IPS DF 6.9 (cell line): ENCODE data around the gene ASAP2.

Experiments used
- DNase-seq: peaks from one replicate; pipeline ENCODE4 v3.0.0-alpha.2; 2013; ENCODE audit warnings: low read depth, low spot score
- H3K27ac ChIP-seq: one replicate; pipeline ENCODE4 v1.5.1; 2013; ENCODE audit warnings: low read length, control low read depth
- H3K27me3 ChIP-seq: 2 replicates; pipeline ENCODE4 v1.6.1; 2013; ENCODE audit warnings: mild to moderate bottlenecking, low read length; ENCODE audit not compliant: control insufficient read depth, insufficient read depth
- H3K36me3 ChIP-seq: 2 replicates; pipeline ENCODE4 v1.6.1; 2013; ENCODE audit warnings: low read length; ENCODE audit not compliant: control insufficient read depth, insufficient read depth
- H3K4me1 ChIP-seq: 2 replicates; pipeline ENCODE4 v1.6.1; 2013; ENCODE audit warnings: low read length; ENCODE audit not compliant: control insufficient read depth, insufficient read depth
- H3K4me3 ChIP-seq: 2 replicates; pipeline ENCODE4 v1.5.1; 2013; ENCODE audit warnings: mild to moderate bottlenecking, low read length
- H3K9me3 ChIP-seq: 2 replicates; pipeline ENCODE4 v1.6.1; 2013; ENCODE audit warnings: low read length, inconsistent platforms; ENCODE audit not compliant: control insufficient read depth, insufficient read depth
- WGBS: extraction: QIAGEN DNeasy Blood & Tissue Kit; methylation state at CpG from one replicate; pipeline ENCODE4 v1.1.7; 2013; ENCODE audit warnings: mixed read lengths, missing lambda C conversion rate; ENCODE audit not compliant: insufficient read length, insufficient coverage; 5-methylcytosine and 5-hydroxymethylcytosine counted together

ASAP2 gene

GRCh38 chr2:9284521-9285297 is 78.1 kb downstream of the ASAP2 start:
- Histone ChIP-seq H3K4me1 (peaks cover 5% of the 10 kb centered on the region; the same call in 1 of the 2 replicates), H3K4me3 (no peak overlapping the region), H3K9me3 (no peaks in the 10 kb centered on the region), H3K36me3 (no peaks in the 10 kb centered on the region), H3K27ac (no peak overlapping the region), H3K27me3 (no peaks in the 10 kb centered on the region)
- no peak for DNase-seq
- WGBS, result 100% methylated on average over 1 of the region's 6 CpGs

DNA sequence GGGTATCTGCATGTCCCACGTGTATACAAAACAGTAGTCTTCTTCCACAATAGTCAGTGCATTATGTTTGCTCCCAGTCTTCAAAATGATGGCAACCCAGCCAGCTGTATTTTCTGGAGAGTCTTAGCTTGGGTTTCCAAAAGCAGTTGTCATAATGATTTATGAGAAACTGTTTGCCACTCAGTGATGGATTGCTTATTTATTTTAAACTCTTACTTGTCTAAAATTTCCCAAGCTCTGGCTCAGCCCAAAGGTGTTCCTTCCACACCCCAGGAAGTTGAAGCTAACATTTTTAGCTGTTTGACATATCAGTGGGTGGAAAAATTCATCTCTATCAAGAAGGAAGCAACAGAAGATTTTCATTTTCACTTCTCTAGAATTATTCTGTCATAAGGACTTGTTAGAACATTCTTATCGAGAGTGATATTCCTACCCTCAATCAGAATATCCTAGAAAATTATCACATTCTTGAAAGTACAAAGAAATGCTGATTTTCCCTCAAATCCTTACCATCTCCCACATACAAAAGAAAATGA is 78.8 kb downstream of the ASAP2 start:
- Histone ChIP-seq H3K36me3 (no peaks in the 10 kb centered on the region), H3K4me1 (peaks cover 5% of the 10 kb centered on the region; the same call in 1 of the 2 replicates), H3K27ac (no peak overlapping the region), H3K4me3 (no peak overlapping the region), H3K27me3 (no peaks in the 10 kb centered on the region), H3K9me3 (no peaks in the 10 kb centered on the region)
- no peak for DNase-seq
- no CpG with 5 or more reads among the region's 2 CpGs for WGBS

DNA sequence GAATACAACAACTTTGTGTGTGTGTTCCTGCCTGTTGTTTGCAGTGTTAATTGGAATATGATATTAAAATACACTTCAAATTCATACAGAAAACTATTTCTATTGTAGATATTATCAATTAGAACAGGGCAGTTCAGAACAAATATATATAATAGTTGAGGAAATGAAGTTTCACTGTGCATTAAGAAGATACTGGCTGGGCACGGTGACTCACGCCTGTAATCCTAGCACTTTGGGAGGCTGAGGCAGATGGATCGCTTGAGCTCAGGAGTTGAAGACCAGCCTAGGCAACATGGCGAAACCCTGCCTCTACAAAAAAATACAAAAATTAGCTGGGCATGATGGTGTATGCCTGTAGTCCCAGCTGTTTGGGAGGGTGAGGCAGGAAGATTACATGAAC is 79.3 kb downstream of the ASAP2 start:
- DNase-seq, result no peak
- Histone ChIP-seq H3K4me3 (no peak overlapping the region), H3K4me1 (peaks cover 5% of the 10 kb centered on the region; the same call in 1 of the 2 replicates), H3K36me3 (no peaks in the 10 kb centered on the region), H3K27me3 (no peaks in the 10 kb centered on the region), H3K27ac (no peak overlapping the region), H3K9me3 (no peaks in the 10 kb centered on the region)
- WGBS, result no CpG with 5 or more reads among the region's 4 CpGs

GRCh38 chr2:9286554-9287399 is 80.2 kb downstream of the ASAP2 start:
- Histone ChIP-seq H3K36me3 (no peaks in the 10 kb centered on the region), H3K27me3 (no peaks in the 10 kb centered on the region), H3K27ac (no peak overlapping the region), H3K9me3 (no peaks in the 10 kb centered on the region), H3K4me3 (no peak overlapping the region), H3K4me1 (peaks cover 5% of the 10 kb centered on the region; the same call in 1 of the 2 replicates)
- 100% methylated on average over 2 of the region's 12 CpGs for WGBS
- DNase-seq, result no peak

DNA sequence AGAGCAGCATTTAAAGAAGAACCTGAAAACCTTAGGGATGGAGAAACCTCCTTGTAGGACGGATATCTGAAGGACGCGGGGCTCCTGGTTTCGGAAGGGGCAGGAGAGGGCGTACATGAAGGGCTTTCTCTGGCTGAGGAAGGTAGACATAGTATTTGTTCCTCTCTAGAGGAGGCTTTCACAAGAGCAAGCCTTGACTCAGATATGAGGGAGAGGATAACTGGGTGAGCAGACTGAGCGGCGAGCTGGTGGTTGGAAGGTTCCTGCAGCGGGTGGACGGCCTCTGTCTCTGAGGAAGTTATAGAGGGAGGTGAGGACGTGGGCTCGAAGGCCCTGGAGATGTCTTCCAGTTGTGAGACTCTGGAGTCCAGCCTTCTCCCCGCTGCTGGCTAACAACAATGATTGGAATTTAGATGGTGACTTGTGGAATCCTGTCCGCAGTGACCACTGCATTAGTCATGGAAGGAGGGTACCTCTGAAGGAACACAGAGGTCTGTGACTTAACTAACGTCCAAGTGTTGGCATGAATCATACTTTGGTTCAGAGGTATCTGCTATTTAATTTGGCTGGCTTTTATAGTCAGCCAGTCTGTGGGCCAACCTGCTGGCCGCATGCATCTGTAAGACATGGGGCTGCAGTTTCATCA is 80.9 kb downstream of the ASAP2 start:
- no peaks in the 10 kb centered on the region for H3K27me3 ChIP-seq
- no peaks in the 10 kb centered on the region for H3K9me3 ChIP-seq
- no peak overlapping the region for H3K4me3 ChIP-seq
- H3K36me3 ChIP-seq, result no peaks in the 10 kb centered on the region
- WGBS, result no CpG with 5 or more reads among the region's 15 CpGs
- peaks cover 5% of the 10 kb centered on the region; the same call in 1 of the 2 replicates for H3K4me1 ChIP-seq
- no peak overlapping the region for H3K27ac ChIP-seq
- DNase-seq, result no peak

DNA sequence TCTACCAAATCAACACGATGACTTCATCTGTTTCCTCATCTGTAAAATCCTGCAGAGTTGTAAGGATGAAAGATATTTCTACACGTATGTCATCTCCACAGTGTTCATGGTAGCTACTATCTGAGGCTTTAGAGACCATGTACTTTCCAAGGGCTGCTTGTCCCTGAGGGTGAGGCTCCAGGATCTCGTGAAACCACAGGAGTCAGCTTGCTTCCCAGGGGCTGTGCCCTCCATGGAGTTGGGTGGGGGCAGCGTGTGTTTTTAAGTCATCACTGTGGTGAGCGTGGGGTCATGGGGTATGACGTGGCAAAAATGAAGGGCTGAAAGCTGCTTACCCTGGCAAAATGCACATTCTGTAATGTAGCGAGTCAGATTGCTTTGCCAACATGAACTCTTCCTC is 81.6 kb downstream of the ASAP2 start:
- no CpG with 5 or more reads among the region's 7 CpGs for WGBS
- H3K9me3 ChIP-seq, result no peaks in the 10 kb centered on the region
- H3K36me3 ChIP-seq, result no peaks in the 10 kb centered on the region
- no peaks in the 10 kb centered on the region for H3K27me3 ChIP-seq
- no peak overlapping the region for H3K27ac ChIP-seq
- DNase-seq, result no peak
- H3K4me1 ChIP-seq, result peaks cover 5% of the 10 kb centered on the region; the same call in 1 of the 2 replicates
- no peak overlapping the region for H3K4me3 ChIP-seq

GRCh38 chr2:9288681-9289338 is 82.2 kb downstream of the ASAP2 start:
- H3K27me3 ChIP-seq, result no peaks in the 10 kb centered on the region
- no CpG with 5 or more reads among the region's 5 CpGs for WGBS
- no peaks in the 10 kb centered on the region for H3K36me3 ChIP-seq
- peaks cover 5% of the 10 kb centered on the region; the same call in 1 of the 2 replicates for H3K4me1 ChIP-seq
- no peaks in the 10 kb centered on the region for H3K9me3 ChIP-seq
- DNase-seq, result peak; percentile 20
- H3K27ac ChIP-seq, result no peak overlapping the region
- no peak overlapping the region for H3K4me3 ChIP-seq

DNA sequence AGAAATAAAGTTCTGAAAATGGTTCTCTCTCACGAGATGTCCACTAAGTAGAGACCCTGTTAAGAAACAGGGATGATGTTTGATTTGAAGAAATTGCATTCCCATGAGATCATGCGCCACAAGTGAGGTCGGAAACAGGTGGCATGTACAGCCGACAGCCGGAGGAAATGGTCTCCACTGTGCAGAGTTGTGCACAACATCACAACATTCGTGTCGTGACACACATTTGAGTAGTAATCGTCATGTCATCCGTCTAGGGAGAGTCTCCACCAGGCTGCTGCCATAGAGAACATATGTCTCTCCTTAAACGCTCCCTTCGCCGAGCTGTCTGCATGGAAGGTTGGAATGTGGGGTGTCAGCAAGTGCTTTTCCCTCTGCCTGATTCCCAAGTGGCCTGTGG is 84.7 kb downstream of the ASAP2 start:
- H3K4me3 ChIP-seq, result no peak overlapping the region
- peaks cover 5% of the 10 kb centered on the region; the same call in 1 of the 2 replicates for H3K4me1 ChIP-seq
- H3K36me3 ChIP-seq, result no peaks in the 10 kb centered on the region
- no peak overlapping the region for H3K27ac ChIP-seq
- H3K27me3 ChIP-seq, result no peaks in the 10 kb centered on the region
- no peak for DNase-seq
- H3K9me3 ChIP-seq, result no peaks in the 10 kb centered on the region
- WGBS, result no CpG with 5 or more reads among the region's 12 CpGs

DNA sequence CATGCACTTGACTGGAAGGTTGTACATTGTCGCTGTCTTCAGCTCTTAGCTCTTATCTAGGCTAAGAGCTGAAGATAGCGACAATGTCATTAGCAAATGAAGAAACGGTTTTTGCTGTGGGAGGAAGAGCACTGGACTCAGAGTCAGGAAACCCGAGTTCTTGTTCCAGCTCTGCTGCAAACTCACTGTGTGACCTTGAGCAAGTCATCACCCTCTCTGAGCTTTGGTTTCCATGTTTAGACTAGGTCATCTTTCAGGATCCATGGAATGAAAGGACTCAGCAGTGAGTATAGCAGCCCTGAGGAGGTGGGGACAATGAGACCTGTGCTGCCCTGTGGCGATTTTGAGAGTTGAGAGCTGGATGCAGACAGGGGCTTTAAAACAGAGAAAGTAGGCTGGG is 85.3 kb downstream of the ASAP2 start:
- H3K9me3 ChIP-seq, result no peaks in the 10 kb centered on the region
- no peaks in the 10 kb centered on the region for H3K27me3 ChIP-seq
- no CpG with 5 or more reads among the region's 5 CpGs for WGBS
- H3K36me3 ChIP-seq, result no peaks in the 10 kb centered on the region
- H3K4me1 ChIP-seq, result peaks cover 5% of the 10 kb centered on the region; the same call in 1 of the 2 replicates
- no peak overlapping the region for H3K27ac ChIP-seq
- DNase-seq, result no peak
- no peak overlapping the region for H3K4me3 ChIP-seq
